HG02970 (cell line): ENCODE results near the gene VIM.

Experiments used
- ATAC-seq: cut with Tn5 transposase; IDR thresholded peaks from one replicate; pipeline ENCODE4 v1.9.1; 2021; ENCODE audit warnings: mild to moderate bottlenecking, moderate library complexity, moderate number of reproducible peaks; ENCODE audit not compliant: unreplicated experiment, low FRiP score

VIM gene

GRCh38 chr10:17209302-17209701 lies 18.7 kb upstream of the VIM start:
- ATAC-seq, result no peak

GRCh38 chr10:17209881-17210280 lies 18.2 kb upstream of the VIM start:
- ATAC-seq, result no peak

DNA sequence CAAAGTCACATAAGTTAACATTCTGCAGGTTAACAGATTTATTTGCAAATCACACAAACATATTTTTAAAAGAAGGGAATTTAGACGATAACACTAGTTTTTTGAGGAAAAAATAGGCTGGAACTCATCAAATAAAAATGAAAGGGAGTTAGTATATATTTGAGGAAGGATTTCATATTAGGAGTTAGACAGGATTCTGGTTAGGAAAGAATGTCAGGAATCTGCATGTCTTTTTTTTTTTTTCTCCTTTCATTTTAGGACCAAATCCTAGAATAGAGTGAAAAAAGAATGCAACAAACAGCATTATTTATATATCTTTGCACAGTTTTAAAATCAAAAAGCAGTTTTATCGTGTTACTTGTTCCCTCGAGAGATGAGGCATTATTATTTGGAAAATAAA lies 17.7 kb upstream of the VIM start:
- ATAC-seq, result no peak

- no peak for ATAC-seq
These were observed 15.2 kb upstream of the VIM start for GRCh38 chr10:17212802-17213221.

- ATAC-seq, result no peak
These were observed 14.2 kb upstream of the VIM start for GRCh38 chr10:17213646-17214349.

DNA sequence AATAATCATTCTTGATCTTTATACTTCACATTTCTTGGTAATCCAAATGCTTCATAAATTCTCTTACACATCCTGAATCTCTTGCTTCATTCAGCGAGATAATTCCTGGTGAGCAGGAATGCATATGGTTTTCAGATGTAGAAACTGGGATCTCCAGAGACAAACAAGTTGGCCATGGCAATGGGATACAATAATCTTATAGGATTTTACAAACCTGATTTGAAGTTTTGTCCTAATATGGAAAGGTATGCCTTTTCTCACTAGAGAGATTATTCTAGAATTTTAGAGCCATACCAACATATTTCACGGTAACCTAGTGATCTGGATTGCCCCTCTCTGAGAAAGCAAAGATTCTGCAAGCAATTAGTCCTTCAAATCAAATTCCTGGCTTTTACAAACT lies 13.5 kb upstream of the VIM start:
- no peak for ATAC-seq

GRCh38 chr10:17214971-17215781 lies 12.9 kb upstream of the VIM start:
- ATAC-seq, result no peak

DNA sequence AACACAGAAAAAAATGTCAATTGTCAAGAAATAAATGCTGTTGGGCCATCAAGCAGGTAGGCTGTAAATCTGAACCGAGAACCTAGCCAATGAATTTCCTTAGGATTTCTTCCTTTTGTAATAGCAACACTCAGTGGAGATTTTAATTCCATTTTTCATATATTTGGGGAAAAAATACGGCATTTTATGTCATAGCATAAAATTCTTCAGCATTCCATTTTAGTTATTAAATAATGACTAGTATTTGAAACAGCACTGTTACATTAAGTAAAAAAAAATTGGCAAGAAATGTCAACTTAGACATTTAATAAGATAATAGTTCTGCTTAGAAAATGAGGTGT lies 12.3 kb upstream of the VIM start:
- ATAC-seq, result no peak

DNA sequence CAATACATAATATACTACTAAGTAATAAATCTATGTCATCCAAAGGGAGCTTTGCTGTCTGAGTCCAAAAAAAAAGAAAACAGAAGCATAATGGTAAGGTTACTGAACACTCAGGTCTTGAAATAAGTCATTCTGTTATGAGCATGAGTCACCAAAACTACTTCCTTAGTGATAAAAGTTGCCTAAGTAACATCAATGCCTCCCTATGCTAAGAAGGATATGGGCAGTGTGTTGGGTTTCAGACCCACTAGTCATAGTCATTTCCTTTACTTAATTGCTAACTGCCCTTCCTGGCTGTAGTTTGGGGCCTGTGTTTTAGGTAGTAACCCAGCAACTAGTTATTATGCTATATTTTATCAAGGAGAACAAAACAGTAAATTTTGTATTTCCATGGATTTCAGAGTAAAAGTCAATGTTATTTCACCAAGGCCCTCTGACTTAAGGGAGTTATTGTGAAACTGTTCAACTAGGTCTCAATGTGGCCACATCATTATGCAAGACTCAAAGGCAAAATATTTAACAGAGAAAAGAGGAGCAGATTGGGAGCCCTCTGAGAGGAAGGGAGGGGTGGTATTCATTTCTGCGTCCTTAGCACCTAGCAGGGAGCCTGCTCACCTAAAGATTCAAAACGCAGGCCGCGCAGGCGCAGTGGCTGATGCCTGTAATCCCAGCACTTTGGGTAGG lies 11.7 kb upstream of the VIM start:
- ATAC-seq, result peak; percentile 99

DNA sequence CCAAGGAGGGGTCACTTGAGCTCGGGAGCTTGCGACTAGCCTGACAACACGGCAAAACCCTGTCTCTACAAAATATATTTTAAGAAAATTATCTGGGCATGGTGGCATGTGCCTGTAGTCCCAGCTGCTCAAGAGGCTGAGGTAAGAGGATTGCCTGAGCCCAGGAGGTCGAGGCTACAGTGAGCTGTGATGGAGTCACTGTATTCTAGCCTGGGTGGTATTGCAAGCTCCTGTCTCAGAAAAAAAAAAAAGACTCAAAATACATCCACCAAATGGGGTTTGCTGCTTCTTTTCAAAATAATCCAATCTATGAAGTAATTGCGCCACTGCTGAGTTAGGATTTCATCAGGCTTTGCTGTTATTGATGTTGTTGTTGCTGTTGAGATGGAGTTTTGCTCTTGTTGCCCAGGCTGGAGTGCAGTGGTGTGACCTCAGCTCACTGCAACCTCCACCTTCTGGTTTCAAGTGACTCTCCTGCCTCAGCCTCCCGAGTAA lies 11.1 kb upstream of the VIM start:
- ATAC-seq, result no peak

DNA sequence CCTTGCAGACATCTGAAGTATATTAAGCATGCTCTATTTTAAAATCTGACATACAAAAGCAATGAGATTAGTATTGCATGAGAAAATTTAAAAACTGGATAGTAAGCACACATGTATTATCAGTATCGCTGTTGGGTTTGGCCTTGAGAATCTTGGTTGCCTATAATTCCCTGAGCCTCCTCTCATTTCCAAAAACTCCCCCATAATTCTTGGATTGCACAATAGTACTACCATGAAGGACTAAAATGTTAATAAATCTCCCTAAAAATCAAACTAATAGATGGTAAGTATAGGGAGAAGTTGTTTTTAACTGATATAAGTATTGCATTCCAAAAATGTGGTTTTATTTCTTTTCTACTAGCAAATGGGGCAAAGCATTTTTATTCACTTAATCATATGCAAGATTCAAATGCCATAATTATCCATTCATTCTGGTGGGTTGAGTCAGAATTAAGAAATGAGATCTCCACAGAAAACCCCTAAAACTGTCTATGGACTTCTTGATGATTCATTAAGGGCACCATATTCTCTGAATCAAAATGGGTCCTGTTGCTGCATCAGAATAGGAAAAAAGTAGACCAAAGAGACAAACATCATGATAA lies 10.3 kb upstream of the VIM start:
- ATAC-seq, result no peak

- ATAC-seq, result no peak
These were observed 9.0 kb upstream of the VIM start for GRCh38 chr10:17219024-17219423.

DNA sequence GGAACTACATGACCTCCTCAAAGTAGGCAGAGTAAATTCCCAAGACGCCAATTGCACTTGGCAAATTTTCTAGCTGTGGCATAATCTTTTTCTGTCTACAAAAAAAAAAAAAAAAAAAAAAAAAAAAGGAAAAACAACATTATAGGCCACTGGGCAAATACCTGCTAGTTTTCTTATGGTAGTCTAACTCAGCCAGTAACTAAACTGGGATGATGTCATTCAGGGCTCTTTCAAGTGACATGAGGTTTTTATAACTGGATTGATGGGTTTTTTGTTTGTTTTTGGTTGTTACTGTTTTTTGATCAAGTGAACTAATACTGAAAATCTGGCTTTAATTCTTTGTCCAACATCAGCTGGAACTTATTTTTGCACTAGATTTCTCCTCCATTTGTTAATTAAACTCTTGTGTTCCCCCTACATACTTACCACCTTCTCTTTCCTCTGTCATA lies 7.4 kb upstream of the VIM start:
- ATAC-seq, result no peak

GRCh38 chr10:17222329-17222728 lies 5.7 kb upstream of the VIM start:
- ATAC-seq, result no peak

DNA sequence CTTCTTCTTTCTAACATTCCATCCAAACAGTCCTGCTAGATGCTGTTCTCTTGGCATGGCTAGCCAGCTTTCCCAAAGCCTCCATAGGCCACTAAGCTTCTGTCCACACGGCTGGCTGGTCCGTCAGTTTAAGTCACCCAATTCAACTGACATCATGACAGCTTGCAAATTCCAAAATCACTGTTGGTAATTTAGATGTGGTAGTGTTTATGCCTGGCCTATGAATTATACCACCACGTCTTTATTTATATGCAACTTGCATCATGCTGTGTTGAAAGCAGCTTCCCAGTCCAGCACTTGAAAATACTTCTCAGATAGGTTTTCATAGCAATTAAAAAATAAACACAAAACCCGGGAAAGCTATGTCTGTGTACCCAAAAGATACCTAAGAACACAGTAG lies 2.2 kb upstream of the VIM start:
- ATAC-seq, result no peak

GRCh38 chr10:17226891-17227303 lies 1.1 kb upstream of the VIM start:
- no peak for ATAC-seq

DNA sequence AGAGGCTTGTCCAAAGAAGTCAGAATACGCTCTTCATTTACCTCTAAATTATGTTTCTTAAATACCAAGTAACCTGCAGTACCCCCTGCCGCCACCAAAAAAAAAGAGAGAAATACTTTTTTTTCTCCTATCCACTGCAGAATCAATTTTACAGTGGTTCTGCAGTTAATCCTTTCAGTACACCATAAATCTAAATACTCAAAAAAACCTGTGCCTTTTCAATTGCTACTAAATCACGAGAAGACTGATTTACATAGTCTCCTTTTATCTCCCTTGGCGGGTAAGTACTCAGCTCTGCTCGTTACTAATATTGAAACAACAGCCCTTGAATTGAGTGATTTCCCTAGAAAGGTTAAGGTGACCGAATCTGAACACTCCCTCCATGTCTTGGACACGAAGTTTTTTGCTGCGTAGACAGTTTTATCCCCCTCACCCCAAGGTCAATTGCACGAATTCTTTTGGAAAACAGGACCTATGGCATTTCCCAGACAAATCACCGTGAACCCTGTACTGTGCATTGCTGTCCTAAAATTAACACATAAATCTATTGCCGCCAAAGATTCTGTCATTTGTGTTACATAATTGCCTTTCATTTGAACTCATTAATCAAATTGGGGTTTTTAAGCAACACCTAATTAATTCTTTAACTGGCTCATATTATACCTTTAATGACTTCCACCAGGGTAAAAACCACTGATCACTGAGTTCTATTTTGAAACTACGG lies 512 bp upstream of the VIM start:
- ATAC-seq, result no peak

DNA sequence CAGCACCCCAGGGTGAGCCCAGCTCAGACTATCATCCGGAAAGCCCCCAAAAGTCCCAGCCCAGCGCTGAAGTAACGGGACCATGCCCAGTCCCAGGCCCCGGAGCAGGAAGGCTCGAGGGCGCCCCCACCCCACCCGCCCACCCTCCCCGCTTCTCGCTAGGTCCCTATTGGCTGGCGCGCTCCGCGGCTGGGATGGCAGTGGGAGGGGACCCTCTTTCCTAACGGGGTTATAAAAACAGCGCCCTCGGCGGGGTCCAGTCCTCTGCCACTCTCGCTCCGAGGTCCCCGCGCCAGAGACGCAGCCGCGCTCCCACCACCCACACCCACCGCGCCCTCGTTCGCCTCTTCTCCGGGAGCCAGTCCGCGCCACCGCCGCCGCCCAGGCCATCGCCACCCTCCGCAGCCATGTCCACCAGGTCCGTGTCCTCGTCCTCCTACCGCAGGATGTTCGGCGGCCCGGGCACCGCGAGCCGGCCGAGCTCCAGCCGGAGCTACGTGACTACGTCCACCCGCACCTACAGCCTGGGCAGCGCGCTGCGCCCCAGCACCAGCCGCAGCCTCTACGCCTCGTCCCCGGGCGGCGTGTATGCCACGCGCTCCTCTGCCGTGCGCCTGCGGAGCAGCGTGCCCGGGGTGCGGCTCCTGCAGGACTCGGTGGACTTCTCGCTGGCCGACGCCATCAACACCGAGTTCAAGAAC lies 1.1 kb downstream of the VIM start:
- peak; percentile 26 for ATAC-seq

DNA sequence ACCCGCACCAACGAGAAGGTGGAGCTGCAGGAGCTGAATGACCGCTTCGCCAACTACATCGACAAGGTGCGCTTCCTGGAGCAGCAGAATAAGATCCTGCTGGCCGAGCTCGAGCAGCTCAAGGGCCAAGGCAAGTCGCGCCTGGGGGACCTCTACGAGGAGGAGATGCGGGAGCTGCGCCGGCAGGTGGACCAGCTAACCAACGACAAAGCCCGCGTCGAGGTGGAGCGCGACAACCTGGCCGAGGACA lies 1.6 kb downstream of the VIM start:
- ATAC-seq, result peak; percentile 4
